ENCODE measurements around the gene CDKAL1.

DNA sequence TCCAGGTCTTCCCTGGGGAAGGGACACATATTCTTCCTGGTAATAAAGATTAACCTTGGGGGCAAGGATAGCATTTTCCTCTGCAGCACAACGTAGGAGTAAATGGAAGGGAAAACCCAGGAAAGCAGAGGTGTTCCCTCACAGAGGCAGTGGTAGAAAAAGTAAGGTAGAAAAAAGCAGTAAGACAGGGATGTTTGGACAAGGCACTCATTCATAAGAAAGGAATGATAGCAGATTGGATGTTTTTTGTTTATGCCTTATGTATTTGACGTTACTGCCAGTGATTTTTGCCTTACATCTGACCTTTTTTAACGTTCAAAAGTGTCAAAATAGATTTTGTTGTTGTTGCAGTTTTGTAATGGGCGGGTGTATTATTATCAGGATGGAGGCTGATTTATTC, 395.0 kb downstream of the CDKAL1 start:
- TF ChIP-seq, protein P1, sequence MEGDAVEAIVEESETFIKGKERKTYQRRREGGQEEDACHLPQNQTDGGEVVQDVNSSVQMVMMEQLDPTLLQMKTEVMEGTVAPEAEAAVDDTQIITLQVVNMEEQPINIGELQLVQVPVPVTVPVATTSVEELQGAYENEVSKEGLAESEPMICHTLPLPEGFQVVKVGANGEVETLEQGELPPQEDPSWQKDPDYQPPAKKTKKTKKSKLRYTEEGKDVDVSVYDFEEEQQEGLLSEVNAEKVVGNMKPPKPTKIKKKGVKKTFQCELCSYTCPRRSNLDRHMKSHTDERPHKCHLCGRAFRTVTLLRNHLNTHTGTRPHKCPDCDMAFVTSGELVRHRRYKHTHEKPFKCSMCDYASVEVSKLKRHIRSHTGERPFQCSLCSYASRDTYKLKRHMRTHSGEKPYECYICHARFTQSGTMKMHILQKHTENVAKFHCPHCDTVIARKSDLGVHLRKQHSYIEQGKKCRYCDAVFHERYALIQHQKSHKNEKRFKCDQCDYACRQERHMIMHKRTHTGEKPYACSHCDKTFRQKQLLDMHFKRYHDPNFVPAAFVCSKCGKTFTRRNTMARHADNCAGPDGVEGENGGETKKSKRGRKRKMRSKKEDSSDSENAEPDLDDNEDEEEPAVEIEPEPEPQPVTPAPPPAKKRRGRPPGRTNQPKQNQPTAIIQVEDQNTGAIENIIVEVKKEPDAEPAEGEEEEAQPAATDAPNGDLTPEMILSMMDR (IDR thresholded peaks at IDR 0.05; ENCODE audit: extremely low read depth in 1 of 2, insufficient read depth in 1 of 2, low read depth in 1 of 2, low read length in 2 of 2), result no peak
- TF ChIP-seq JUN (IDR thresholded peaks at IDR 0.05; ENCODE audit: borderline replicate concordance, insufficient read depth, insufficient read length, low read depth) (no peak), EZH2 (IDR thresholded peaks at IDR 0.05; ENCODE audit: borderline replicate concordance, low read depth, low read length, severe bottlenecking) (no peak), POLR2A (IDR thresholded peaks at IDR 0.05; ENCODE audit: low read depth, low read length) (no peak)
